GM19455 (cell line): ENCODE results near the gene CARD8.

Experiments used
- ATAC-seq: cut with Tn5 transposase; IDR thresholded peaks from one replicate; pipeline ENCODE4 v1.9.1; 2021; ENCODE audit not compliant: unreplicated experiment

The CARD8 gene

DNA sequence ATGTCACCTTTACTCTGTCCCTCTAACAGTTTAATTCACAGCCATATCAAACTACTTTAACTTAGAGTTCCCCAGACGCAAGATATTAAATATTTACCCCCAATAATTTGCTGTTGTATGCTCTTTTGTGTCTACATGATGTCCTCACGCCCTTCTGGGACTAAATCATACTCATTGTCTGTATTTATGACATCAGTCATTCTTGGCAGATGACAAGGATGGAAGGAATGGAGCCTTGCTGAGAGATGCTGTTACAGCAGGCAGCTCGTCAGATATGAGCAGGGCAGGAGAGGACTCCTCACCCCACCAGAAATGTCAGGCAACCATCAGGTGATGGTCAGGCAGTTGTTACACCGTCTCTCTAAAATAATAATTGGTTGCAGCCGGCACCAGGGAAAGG, 41.8 kb downstream of the CARD8 start:
- ATAC-seq, result no peak

GRCh38 chr19:48210005-48210404, 45.7 kb downstream of the CARD8 start:
- ATAC-seq, result no peak

- ATAC-seq, result no peak
Measured at GRCh38 chr19:48206397-48207093, 49.2 kb downstream of the CARD8 start.

- peak; percentile 91 for ATAC-seq
Measured at GRCh38 chr19:48203794-48204628, 51.7 kb downstream of the CARD8 start.

GRCh38 chr19:48203222-48203793, 52.4 kb downstream of the CARD8 start:
- no peak for ATAC-seq

DNA sequence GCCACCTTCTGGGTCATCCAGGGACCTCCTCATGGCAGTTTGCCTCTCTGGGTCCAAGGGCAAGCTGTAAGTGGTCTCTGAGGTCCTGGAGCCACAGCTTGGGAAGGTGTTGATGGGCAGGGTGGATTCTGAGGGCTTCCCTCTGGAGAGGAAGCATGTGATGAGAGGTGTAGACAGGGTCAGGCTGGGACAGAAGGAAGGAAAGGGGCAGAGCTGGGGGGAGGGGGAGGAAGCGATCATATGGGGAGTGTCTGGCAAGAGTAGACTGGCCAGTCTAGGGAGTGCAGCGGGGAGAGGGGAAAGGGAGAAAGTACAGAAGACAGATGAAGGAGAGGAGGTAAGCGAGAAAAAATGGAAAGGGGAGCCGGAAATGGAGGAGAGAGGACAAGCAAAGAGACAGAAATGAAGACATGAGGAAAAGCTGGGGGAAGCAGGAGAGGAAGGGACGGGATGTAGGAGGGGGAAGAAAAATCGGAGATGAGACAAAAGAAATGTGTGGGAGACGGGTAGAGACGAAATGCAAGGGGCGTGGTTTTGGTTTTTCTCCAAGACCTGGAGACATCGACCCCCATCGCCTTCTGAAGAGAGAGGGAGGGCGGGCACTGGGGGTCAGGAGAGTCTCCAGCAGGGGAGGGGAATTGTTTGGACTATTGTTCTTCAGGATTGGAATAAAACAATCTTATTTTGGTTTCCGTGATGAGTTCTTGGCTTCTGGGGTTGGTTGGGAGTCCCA, 58.6 kb downstream of the CARD8 start:
- ATAC-seq, result no peak

DNA sequence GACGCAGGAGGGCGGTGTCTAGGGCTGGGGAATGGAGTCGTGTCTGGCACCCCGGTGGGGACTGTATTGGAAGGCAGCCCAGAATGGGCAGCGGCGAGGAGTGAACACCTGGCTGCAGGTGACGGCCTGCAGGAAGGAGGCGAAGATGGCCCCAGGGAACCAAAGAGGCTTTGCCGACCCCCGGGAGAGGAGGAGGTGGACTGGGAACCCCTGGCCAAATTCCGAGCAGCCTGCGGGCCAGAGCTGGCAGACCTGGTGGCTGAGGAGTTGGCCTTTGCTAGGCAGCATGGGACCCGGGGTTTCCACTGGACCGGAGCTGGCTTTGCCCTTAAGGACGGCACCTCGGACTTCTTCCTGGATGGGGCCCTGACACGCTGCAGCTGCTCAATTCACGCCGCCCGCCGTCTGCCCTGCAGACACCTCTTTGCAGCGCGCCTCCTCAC, 59.4 kb downstream of the CARD8 start:
- ATAC-seq, result no peak

- no peak for ATAC-seq
Measured at GRCh38 chr19:48194844-48195830, 60.6 kb downstream of the CARD8 start.

DNA sequence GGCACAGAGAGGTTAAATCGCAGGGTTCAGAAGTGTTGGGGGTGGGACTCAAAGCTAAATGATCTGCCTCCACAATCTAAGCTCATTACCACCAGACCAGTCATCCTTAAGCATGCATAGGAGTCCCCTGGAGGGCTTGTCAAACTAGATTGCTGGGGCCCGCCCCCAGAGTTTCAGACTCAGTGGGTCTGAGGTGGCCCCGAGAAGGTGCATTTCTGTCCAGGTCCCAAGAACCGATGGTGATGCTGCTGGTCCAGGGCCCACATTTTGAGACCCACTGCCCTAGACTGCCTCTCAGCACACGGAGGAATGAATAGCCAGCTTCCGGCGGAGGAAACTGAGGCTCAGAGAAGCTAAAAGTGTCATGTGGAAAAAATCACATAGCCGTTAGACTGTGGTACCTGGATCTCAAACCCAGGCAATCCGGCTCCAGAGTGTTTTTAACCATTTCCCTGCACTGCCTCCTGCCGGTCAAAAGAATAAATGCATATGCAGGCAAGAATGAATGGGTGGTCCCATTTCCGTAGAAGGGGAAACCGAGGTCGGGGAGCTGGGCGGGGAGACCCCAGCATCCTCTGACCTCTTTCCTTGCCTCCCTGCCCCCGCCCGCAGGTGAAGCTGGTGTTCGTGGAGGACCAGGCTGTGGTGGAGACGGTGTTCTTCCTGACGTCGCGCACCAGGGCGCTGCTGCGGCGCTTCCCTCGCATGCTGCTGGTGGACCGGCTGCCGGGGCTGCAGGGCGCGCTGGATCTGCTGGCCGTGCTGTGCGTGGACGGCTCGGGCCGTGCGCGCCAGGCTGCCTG, 61.5 kb downstream of the CARD8 start:
- ATAC-seq, result no peak

GRCh38 chr19:48192750-48193149, 63.0 kb downstream of the CARD8 start:
- ATAC-seq, result no peak

DNA sequence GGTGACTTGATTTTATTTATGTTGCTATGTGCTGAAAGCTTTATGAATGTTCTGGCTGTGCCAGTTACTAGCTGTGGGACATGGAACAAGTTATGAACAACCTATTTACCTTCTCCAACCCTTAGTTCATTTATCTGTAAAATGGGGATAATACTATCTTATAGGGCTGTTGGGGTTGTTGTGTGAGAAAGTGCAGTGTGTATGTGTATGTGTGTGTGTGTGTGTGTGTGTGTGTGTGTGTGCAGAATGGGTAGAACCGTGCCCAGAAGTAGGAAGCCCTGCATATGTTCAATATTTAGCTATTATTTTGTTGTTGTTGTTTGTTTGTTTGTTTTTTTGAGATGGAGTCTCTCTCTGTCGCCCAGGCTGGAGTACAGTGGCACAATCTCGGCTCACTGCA, 64.8 kb downstream of the CARD8 start:
- no peak for ATAC-seq

- ATAC-seq, result no peak
Measured at GRCh38 chr19:48190288-48190884, 65.3 kb downstream of the CARD8 start.

DNA sequence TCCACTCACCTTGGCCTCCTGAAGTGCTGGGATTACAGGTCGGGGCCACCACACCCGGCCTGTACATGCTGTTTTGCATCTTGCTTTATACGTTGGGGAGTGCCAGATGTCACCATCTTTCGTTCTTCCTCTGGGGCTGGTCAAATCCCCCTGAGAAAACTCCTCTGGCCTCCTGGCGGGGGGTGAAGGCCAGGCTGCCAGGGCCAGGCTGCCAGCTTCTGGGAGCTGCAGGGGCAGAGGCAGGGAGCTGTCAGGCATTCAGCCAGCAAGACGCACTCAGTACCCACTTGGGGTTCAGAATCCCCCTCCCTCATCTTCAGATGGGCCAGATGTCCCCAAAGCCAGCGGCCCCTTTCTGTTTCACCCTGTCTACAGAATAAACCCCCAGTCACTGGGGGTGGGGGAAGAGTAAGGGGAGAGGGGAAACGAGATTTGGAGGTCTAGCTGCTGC, 69.1 kb downstream of the CARD8 start:
- ATAC-seq, result no peak

GRCh38 chr19:48186015-48186414, 69.7 kb downstream of the CARD8 start:
- no peak for ATAC-seq

- no peak for ATAC-seq
Measured at GRCh38 chr19:48183356-48183755, 72.4 kb downstream of the CARD8 start.

DNA sequence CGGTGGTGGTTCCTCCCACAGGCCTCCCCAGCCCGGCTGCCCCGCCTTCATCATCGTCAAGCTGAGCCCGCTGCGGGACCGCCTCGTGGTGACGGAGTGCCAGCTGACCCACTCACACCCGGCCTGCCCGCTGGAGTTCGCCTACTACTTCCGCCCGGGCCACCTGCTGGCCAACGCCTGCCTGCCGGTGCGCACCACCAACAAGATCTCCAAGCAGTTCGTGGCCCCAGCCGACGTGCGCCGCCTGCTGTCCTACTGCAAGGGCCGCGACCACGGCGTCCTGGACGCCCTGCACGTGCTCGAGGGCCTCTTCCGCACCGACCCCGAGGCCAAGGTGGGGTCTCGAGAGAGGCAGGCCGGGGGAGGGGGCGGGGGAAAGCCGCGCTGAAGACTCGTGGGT, 73.3 kb downstream of the CARD8 start:
- no peak for ATAC-seq

DNA sequence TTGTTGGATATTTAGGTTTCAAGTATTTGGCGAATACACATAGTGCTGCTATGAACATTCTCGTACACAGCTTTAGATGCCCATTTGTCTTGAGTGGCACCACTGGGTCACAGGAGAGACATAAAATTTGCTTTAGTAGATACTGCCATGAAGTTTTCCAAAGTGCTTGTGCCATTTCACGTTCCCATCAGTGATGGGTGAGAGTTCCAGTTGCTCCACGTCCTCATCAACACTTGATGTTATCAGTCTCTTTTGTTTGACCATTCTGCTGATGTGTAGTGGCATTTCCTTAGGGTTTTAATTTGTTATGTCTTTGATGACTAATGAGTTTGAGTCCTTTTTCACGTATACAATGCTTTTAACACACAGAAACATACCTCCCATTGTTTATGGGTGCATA, 74.2 kb downstream of the CARD8 start:
- no peak for ATAC-seq

DNA sequence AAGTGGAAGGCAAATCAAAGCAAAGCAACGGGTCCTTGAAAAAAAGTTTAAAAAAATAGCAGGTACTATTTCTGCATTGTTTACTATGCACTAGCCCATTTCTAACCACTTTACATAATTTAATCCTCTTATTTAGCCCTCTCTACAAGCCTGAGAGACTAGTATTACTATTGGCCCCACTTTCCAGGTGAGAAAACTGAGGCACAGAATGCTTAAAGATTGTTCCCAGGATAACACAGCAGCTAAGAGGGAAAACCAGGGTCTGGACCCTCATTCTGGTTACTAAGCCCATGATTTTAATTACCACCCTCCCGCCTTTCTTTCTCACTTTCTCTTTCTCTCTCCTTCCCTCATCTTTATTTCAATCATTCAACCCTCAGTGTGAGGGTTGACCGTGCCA, 79.5 kb downstream of the CARD8 start:
- ATAC-seq, result no peak

DNA sequence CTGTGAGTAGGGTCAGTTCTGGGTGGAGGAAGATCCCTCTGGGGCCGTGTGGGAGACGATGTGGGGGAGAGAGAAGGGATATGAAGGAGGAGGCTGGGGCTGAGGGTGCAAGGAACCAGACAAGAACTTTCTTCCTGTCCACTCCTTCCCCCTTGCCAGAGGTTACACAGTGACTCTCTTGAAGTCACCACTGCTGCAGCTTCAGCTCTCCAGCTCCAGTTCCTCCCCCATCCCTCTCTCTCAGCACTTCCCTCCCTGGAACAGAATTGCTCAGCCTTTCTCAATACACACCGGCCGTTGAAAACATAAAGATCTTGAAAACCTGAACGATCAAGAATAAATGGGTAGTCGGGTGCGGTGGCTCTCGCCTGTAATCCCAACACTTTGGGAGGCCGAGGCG, 80.1 kb downstream of the CARD8 start:
- ATAC-seq, result no peak
